Measurements from ENCODE around the gene EDN1. TPM values are rescaled to one million over a fixed set of nuclear protein-coding genes. Genes with fewer than 3 reads are reported as not detected.

The EDN1 gene
- total RNA-seq (2022; extraction: Qiagen RNA extraction; ENCODE audit: low read depth) = 41.2 to 49.6 TPM (median 45.3 TPM) in 5 replicates

GRCh38 chr6:12289933-12290820 is at the start of gene EDN1:
Gene EDN1, plus strand, starts transcription at chr6:12290361. Its CDS starts 269 bp downstream, at chr6:12290630.

